Fibroblast of lung (primary cell): ENCODE results near the gene EPHB2. TPM values are rescaled to one million over a fixed set of nuclear protein-coding genes. Genes with fewer than 3 reads are reported as not detected.
A peak's percentile ranks its signal among the peaks of the same experiment; 100 is the strongest.
"Not testable (repeated sequence)": the region's sequence is repeated elsewhere in the genome, so short reads cannot be mapped to it uniquely, and the experiment has no call there.

Source experiments
- DNase-seq, 2 donors: peaks; one replicate each; pipeline versions ENCODE4 v3.0.0 to v3.0.0-alpha.2; 2010; ENCODE audit warnings: low read depth in 2 of 2
- H2AFZ ChIP-seq: 2 replicates; pipeline ENCODE4 v1.5.1; 2012; ENCODE audit warnings: low read length, control low read depth, inconsistent platforms
- H3K27ac ChIP-seq: 2 replicates; pipeline ENCODE4 v1.5.1; 2011; ENCODE audit warnings: low read length, control low read depth; ENCODE audit not compliant: insufficient read depth
- H3K27me3 ChIP-seq: 2 replicates; pipeline ENCODE4 v1.5.1; 2011; ENCODE audit warnings: mild to moderate bottlenecking, low read length; ENCODE audit not compliant: control insufficient read depth, insufficient read depth
- H3K36me3 ChIP-seq: 2 replicates; pipeline ENCODE4 v1.5.1; 2011; ENCODE audit warnings: low read length; ENCODE audit not compliant: control insufficient read depth, insufficient read depth
- H3K4me1 ChIP-seq: 2 replicates; pipeline ENCODE4 v1.5.1; 2011; ENCODE audit warnings: low read length; ENCODE audit not compliant: control insufficient read depth, insufficient read depth; ENCODE audit errors: extremely low read depth
- H3K4me2 ChIP-seq: 2 replicates; pipeline ENCODE4 v1.5.1; 2011; ENCODE audit warnings: low read length, control low read depth; ENCODE audit not compliant: insufficient read depth; ENCODE audit errors: extremely low read depth
- H3K4me3 ChIP-seq, 4 experiments: fragments of 200-600 bp in 1 of 4; sonication (generic) in 1 of 4; replicated peaks in 1 of 4; 2 replicates each; pipeline ENCODE4 v1.5.1; 2011 to 2016; ENCODE audit warnings: low read length in 4 of 4, low read depth in 3 of 4, mild to moderate bottlenecking in 3 of 4, control low read depth in 2 of 4, inconsistent platforms in 1 of 4, mixed read lengths in 1 of 4; ENCODE audit not compliant: insufficient read depth in 1 of 4; ENCODE audit errors: control extremely low read depth in 1 of 4
- H3K79me2 ChIP-seq: 2 replicates; pipeline ENCODE4 v1.5.1; 2012; ENCODE audit warnings: mild to moderate bottlenecking, low read length, inconsistent platforms; ENCODE audit not compliant: control insufficient read depth, insufficient read depth
- H3K9ac ChIP-seq: 2 replicates; pipeline ENCODE4 v1.5.1; 2011; ENCODE audit warnings: mild to moderate bottlenecking, low read length, control low read depth; ENCODE audit not compliant: insufficient read depth
- H3K9me3 ChIP-seq: 2 replicates; pipeline ENCODE4 v1.5.1; 2012; ENCODE audit warnings: low read depth, low read length; ENCODE audit not compliant: control insufficient read depth, insufficient read depth
- H4K20me1 ChIP-seq: 2 replicates; pipeline ENCODE4 v1.5.1; 2011; ENCODE audit warnings: low read length; ENCODE audit not compliant: control insufficient read depth, insufficient read depth; ENCODE audit errors: extremely low read depth
- EZH2 ChIP-seq: IDR thresholded peaks from 2 replicates; pipeline ENCODE4 v1.5.1; 2012; ENCODE audit warnings: low read length, control low read depth, mild to moderate bottlenecking; ENCODE audit errors: missing control alignments
- polyA plus RNA-seq, 2 donors: library from polyadenylated mRNA; depleted of rRNA in 1 of 2; stranded (reverse) in 1 of 2; unstranded in 1 of 2; fragments of >200 nt; gene quantifications; 2 replicates each; pipeline ENCODE4 v1.2.1, GENCODE V29; 2011 to 2012; ENCODE audit warnings: missing spikeins in 1 of 2
- total RNA-seq: library from RNA; depleted of rRNA; stranded (reverse); fragments of >200 nt; gene quantifications from 2 replicates; pipeline ENCODE4 v1.2.1, GENCODE V29; 2014
- TF ChIP-seq, protein P1 (sequence below), 2 donors: IDR thresholded peaks in 1 of 2; conservative IDR thresholded peaks in 1 of 2; 1 replicate in 1 of 2; 2 replicates in 1 of 2; pipeline ENCODE4 v1.5.1; 2011 to 2012; ENCODE audit warnings: low read length in 2 of 2, control low read depth in 1 of 2, inconsistent platforms in 1 of 2, low read depth in 1 of 2, mild to moderate bottlenecking in 1 of 2

Gene EPHB2
- total and polyA plus RNA-seq, 2 donors (not counting 1 experiment from before 2014, with no cell fraction given) = 4.1 to 11.2 TPM

DNA sequence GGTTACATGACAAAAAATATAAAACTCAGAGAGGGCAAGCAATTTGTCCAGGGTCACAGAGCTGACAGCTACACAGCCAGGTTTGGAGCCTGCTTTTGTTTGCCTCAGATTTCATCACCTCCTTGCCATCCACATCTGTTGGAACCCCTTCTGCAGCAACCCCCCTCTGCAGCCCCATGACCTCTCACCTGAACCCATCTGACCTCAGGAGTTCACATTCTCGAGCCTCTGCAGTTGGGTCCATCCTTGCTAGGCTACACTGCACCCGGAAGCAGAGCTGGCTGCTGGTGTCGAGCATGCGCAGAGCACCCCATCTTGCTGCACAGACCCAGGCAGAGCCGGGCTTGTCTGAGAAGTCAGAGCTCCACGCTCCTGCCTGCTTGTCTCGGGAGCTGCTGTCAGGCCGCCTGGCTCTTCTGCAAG, 47.6 kb upstream of the EPHB2 start:
- no peak for TF ChIP-seq EZH2
- TF ChIP-seq, protein P1, sequence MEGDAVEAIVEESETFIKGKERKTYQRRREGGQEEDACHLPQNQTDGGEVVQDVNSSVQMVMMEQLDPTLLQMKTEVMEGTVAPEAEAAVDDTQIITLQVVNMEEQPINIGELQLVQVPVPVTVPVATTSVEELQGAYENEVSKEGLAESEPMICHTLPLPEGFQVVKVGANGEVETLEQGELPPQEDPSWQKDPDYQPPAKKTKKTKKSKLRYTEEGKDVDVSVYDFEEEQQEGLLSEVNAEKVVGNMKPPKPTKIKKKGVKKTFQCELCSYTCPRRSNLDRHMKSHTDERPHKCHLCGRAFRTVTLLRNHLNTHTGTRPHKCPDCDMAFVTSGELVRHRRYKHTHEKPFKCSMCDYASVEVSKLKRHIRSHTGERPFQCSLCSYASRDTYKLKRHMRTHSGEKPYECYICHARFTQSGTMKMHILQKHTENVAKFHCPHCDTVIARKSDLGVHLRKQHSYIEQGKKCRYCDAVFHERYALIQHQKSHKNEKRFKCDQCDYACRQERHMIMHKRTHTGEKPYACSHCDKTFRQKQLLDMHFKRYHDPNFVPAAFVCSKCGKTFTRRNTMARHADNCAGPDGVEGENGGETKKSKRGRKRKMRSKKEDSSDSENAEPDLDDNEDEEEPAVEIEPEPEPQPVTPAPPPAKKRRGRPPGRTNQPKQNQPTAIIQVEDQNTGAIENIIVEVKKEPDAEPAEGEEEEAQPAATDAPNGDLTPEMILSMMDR (conservative IDR thresholded peaks at IDR 0.05 in 1 of 2, IDR thresholded peaks at IDR 0.05 in 1 of 2; ENCODE audit: low read depth in 1 of 2, low read length in 2 of 2) = no peak
- Histone ChIP-seq H3K9me3 (no peaks in the 10 kb centered on the region), H3K36me3 (no peaks in the 10 kb centered on the region), H3K79me2 (no peaks in the 10 kb centered on the region), H2AFZ (no peak overlapping the region), H3K9ac (no peak overlapping the region), H3K4me3 (no peak overlapping the region), H3K27me3 (peaks cover 13% of the 10 kb centered on the region), H3K4me2 (no peak overlapping the region), H3K27ac (no peak overlapping the region), H4K20me1 (no peaks in the 10 kb centered on the region), H3K4me1 (no peaks in the 10 kb centered on the region)
- DNase-seq = no peak

GRCh38 chr1:22665752-22666151, 44.9 kb upstream of the EPHB2 start:
- Histone ChIP-seq H2AFZ (no peak overlapping the region), H3K4me2 (no peak overlapping the region), H4K20me1 (no peaks in the 10 kb centered on the region), H3K27ac (no peak overlapping the region), H3K4me3 (no peak overlapping the region), H3K9ac (no peak overlapping the region), H3K9me3 (no peaks in the 10 kb centered on the region), H3K79me2 (no peaks in the 10 kb centered on the region), H3K36me3 (no peaks in the 10 kb centered on the region), H3K27me3 (peaks cover 18% of the 10 kb centered on the region), H3K4me1 (no peaks in the 10 kb centered on the region)
- peak; percentile 21 to 36 for DNase-seq
- no peak for TF ChIP-seq EZH2
- TF ChIP-seq, protein P1 (conservative IDR thresholded peaks at IDR 0.05 in 1 of 2, IDR thresholded peaks at IDR 0.05 in 1 of 2; ENCODE audit: low read depth in 1 of 2, low read length in 2 of 2) = peak in 1 of 2 donors; percentile 52

- DNase-seq = no peak
- Histone ChIP-seq H3K4me2 (no peak overlapping the region), H3K9me3 (no peaks in the 10 kb centered on the region), H3K4me3 (no peak overlapping the region), H3K79me2 (no peaks in the 10 kb centered on the region), H2AFZ (no peak overlapping the region), H3K36me3 (no peaks in the 10 kb centered on the region), H3K27ac (no peak overlapping the region), H3K9ac (no peak overlapping the region), H3K27me3 (peaks cover 22% of the 10 kb centered on the region), H3K4me1 (no peaks in the 10 kb centered on the region), H4K20me1 (no peaks in the 10 kb centered on the region)
- TF ChIP-seq EZH2 = no peak
- TF ChIP-seq, protein P1 (conservative IDR thresholded peaks at IDR 0.05 in 1 of 2, IDR thresholded peaks at IDR 0.05 in 1 of 2; ENCODE audit: low read depth in 1 of 2, low read length in 2 of 2) = no peak
These were observed 44.2 kb upstream of the EPHB2 start for GRCh38 chr1:22666412-22666811.

DNA sequence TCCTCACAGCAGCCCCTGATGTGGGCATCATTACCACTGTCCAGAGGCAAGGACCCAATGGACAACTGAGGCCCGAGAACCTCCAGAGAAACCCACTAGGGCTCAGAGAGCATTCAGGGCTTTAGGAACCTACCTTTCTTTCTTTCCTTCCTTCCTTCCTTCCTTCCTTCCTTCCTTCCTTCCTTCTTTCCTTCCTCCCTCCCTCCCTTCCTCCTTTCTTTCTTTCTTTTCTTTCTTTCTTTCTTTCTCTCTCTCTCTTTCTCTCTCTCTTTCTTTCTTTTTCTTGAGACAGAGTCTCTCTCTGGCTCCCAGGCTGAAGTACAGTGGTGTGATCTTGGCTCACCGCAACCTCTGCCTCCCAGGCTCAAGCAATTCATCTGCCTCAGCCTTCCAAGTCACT, 41.8 kb upstream of the EPHB2 start:
- H3K4me3 ChIP-seq, H3K9ac ChIP-seq, H3K4me1 ChIP-seq, H2AFZ ChIP-seq, H3K27ac ChIP-seq, H3K79me2 ChIP-seq, H3K36me3 ChIP-seq, DNase-seq, H4K20me1 ChIP-seq, H3K9me3 ChIP-seq, H3K4me2 ChIP-seq: not testable (repeated sequence)
- H3K27me3 ChIP-seq = peaks cover 36% of the 10 kb centered on the region
